ENCODE data around the gene FKBP1A. TPM values are rescaled to one million over a fixed set of nuclear protein-coding genes. Genes with fewer than 3 reads are reported as not detected.
A peak's percentile ranks its signal among the peaks of the same experiment; 100 is the strongest.

FKBP1A gene
- total RNA-seq (100 to 1,000 TPM in 1 of 2 donors, 10 to 100 TPM in 1; 87.2 to 102 TPM), polyA plus RNA-seq (ENCODE audit: insufficient read length in 2 of 2) (100 to 1,000 TPM; 258 to 261 TPM)
- long read RNA-seq, donor 1, transcript FKBP1A-202 (4 exons, 747 nt) = minor isoform, 9 of 108 reads
- long read RNA-seq, donor 1, transcript FKBP1A-203 (4 exons, 976 nt) = minor isoform, 5 of 108 reads
- long read RNA-seq, donor 1, transcript FKBP1A-204 (5 exons, 1,622 nt) = major isoform, 88 of 108 reads
- long read RNA-seq, donor 1, partial matches to known transcripts = 0 of 108 reads
- long read RNA-seq, donor 1, other reads (novel, unspliced or antisense) = 0 of 108 reads
- long read RNA-seq, donor 2, transcript FKBP1A-204 (5 exons, 1,622 nt) = major isoform, 31 of 42 reads
- long read RNA-seq, donor 2, partial matches to known transcripts = 0 of 42 reads
- long read RNA-seq, donor 2, other reads (novel, unspliced or antisense) = 5 of 42 reads
- long read RNA-seq, donor 3, transcript FKBP1A-204 (5 exons, 1,622 nt) = major isoform, 35 of 40 reads
- long read RNA-seq, donor 3, partial matches to known transcripts = 0 of 40 reads
- long read RNA-seq, donor 3, other reads (novel, unspliced or antisense) = 0 of 40 reads
- long read RNA-seq, donor 4, transcript FKBP1A-204 (5 exons, 1,622 nt) = major isoform, 181 of 226 reads
- long read RNA-seq, donor 4, transcript FKBP1A-202 (4 exons, 747 nt) = minor isoform, 22 of 226 reads
- long read RNA-seq, donor 4, transcript FKBP1A-203 (4 exons, 976 nt) = minor isoform, 13 of 226 reads
- long read RNA-seq, donor 4, partial matches to known transcripts = 6 of 226 reads
- long read RNA-seq, donor 4, other reads (novel, unspliced or antisense) = 0 of 226 reads

GRCh38 chr20:1392693-1393506 is at the start of gene FKBP1A:
TSS of gene FKBP1A (minus strand) at chr20:1393054. CDS start at chr20:1392998, 56 bp downstream.
- peak; percentile 75 to 97 (median 81) for DNase-seq (ENCODE audit: low read depth in 4 of 6, low spot score in 6 of 6)
- Histone ChIP-seq H3K27ac (ENCODE audit: low read depth, low read length) (peak within 1 kb of the TSS; percentile 42), H3K4me3 (ENCODE audit: low read depth, low read length) (peak within 1 kb of the TSS; percentile 58), H3K36me3 (ENCODE audit: control insufficient read depth, insufficient read depth, low read length) (peaks cover 2% of the 10 kb centered on the region), H3K4me1 (ENCODE audit: control insufficient read depth, insufficient read depth, low read length) (peaks cover 41% of the 10 kb centered on the region), H3K27me3 (ENCODE audit: control insufficient read depth, insufficient read depth, low read length) (peaks cover 20% of the 10 kb centered on the region), H3K9me3 (ENCODE audit: control insufficient read depth, insufficient read depth, low read length) (no peaks in the 10 kb centered on the region)
- WGBS (ENCODE audit: insufficient coverage) = under 1% methylated on average over 78 of the region's 79 CpGs

DNA sequence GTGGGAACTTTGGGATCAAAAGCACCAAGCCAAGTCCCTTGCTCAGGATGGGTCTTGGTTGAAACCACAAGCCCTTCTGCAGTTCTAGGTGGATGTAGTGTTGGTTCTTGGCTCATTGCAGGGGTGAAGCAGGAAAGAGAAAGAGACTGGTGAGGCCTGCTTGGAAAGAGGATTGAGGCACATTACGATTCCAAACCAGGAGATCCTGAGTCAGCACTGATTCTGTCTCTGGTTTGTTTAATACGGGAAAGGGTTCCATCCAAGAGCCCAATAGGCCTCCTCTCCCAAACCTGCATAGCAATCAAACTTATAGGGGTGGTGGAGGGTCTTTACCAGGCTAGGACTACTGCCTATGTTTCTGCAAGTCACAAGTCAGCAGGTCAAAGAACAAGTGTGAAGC is 49.5 kb upstream of the FKBP1A start:
- Histone ChIP-seq H3K36me3 (ENCODE audit: control insufficient read depth, insufficient read depth, low read length) (peaks cover 53% of the 10 kb centered on the region), H3K4me1 (ENCODE audit: control insufficient read depth, insufficient read depth, low read length) (no peaks in the 10 kb centered on the region)
- WGBS (ENCODE audit: insufficient coverage) = 100% methylated on average over 1 of the region's 2 CpGs

DNA sequence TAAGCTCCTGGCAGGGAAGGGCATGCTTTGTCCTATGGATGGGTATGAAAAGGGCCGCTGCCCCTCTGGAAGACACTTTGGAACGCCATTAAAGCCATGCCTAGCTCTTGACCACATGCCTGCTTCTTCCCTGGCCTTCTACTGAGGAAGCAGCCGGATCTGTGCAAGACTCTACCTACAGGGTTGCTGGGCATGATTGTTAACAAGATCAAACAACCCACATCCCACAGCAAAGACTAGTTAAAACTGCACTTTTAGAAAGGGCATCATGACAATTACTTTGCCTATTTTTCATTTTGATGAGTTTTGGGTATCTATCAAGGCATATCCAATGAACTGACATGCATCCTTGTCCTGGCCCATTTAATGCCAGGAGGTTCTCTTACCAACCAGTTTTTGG is 48.3 kb upstream of the FKBP1A start:
- H3K9me3 ChIP-seq (ENCODE audit: control insufficient read depth, insufficient read depth, low read length) = no peaks in the 10 kb centered on the region
- no peak for DNase-seq (ENCODE audit: low read depth in 4 of 6, low spot score in 6 of 6)
- WGBS (ENCODE audit: insufficient coverage) = 50% methylated on average over 1 of the region's 3 CpGs
- H3K36me3 ChIP-seq (ENCODE audit: control insufficient read depth, insufficient read depth, low read length) = peaks cover 53% of the 10 kb centered on the region
- no peaks in the 10 kb centered on the region for H3K4me1 ChIP-seq (ENCODE audit: control insufficient read depth, insufficient read depth, low read length)
- no peaks in the 10 kb centered on the region for H3K27me3 ChIP-seq (ENCODE audit: control insufficient read depth, insufficient read depth, low read length)
- no peak overlapping the region for H3K4me3 ChIP-seq (ENCODE audit: low read depth, low read length)
- no peak overlapping the region for H3K27ac ChIP-seq (ENCODE audit: low read depth, low read length)

More for the DNA sequence above, 49.5 kb upstream of the FKBP1A start:
- Histone ChIP-seq H3K9me3 (ENCODE audit: control insufficient read depth, insufficient read depth, low read length) (no peaks in the 10 kb centered on the region), H3K4me3 (ENCODE audit: low read depth, low read length) (no peak overlapping the region), H3K27ac (ENCODE audit: low read depth, low read length) (no peak overlapping the region), H3K27me3 (ENCODE audit: control insufficient read depth, insufficient read depth, low read length) (no peaks in the 10 kb centered on the region)
- DNase-seq (ENCODE audit: low read depth in 4 of 6, low spot score in 6 of 6) = no peak

GRCh38 chr20:1440024-1440423 is 47.2 kb upstream of the FKBP1A start:
- Histone ChIP-seq H3K27me3 (ENCODE audit: control insufficient read depth, insufficient read depth, low read length) (no peaks in the 10 kb centered on the region), H3K9me3 (ENCODE audit: control insufficient read depth, insufficient read depth, low read length) (no peaks in the 10 kb centered on the region), H3K4me3 (ENCODE audit: low read depth, low read length) (no peak overlapping the region), H3K27ac (ENCODE audit: low read depth, low read length) (no peak overlapping the region), H3K4me1 (ENCODE audit: control insufficient read depth, insufficient read depth, low read length) (no peaks in the 10 kb centered on the region), H3K36me3 (ENCODE audit: control insufficient read depth, insufficient read depth, low read length) (peaks cover 42% of the 10 kb centered on the region)
- 75% methylated on average over 6 of the region's 6 CpGs for WGBS (ENCODE audit: insufficient coverage)
- no peak for DNase-seq (ENCODE audit: low read depth in 4 of 6, low spot score in 6 of 6)

DNA sequence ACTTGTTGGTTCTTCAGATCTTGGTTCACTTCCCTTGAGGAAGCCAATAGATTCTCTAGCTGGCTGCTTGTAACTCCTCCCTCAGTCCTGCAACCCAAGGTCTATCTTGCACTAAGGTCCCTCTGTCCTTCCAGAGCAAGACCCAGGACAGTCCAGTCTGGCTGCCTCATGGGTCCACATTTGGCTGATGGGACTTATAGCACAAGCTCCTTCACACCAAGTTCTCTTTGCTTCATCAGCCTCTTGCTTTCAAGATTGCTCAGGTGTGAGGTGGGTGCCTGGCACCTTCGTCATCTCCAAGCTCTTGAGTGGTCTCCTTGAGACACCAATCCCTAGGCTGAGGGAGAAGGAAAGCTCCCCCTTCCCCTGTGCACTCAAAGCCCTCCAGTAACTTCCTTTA is 45.5 kb upstream of the FKBP1A start:
- H3K27me3 ChIP-seq (ENCODE audit: control insufficient read depth, insufficient read depth, low read length) = no peaks in the 10 kb centered on the region
- no peak overlapping the region for H3K4me3 ChIP-seq (ENCODE audit: low read depth, low read length)
- no peak overlapping the region for H3K27ac ChIP-seq (ENCODE audit: low read depth, low read length)
- 50% methylated on average over 1 of the region's 1 CpG for WGBS (ENCODE audit: insufficient coverage)
- H3K4me1 ChIP-seq (ENCODE audit: control insufficient read depth, insufficient read depth, low read length) = no peaks in the 10 kb centered on the region
- H3K36me3 ChIP-seq (ENCODE audit: control insufficient read depth, insufficient read depth, low read length) = peaks cover 25% of the 10 kb centered on the region
- DNase-seq (ENCODE audit: low read depth in 4 of 6, low spot score in 6 of 6) = no peak
- H3K9me3 ChIP-seq (ENCODE audit: control insufficient read depth, insufficient read depth, low read length) = no peaks in the 10 kb centered on the region

DNA sequence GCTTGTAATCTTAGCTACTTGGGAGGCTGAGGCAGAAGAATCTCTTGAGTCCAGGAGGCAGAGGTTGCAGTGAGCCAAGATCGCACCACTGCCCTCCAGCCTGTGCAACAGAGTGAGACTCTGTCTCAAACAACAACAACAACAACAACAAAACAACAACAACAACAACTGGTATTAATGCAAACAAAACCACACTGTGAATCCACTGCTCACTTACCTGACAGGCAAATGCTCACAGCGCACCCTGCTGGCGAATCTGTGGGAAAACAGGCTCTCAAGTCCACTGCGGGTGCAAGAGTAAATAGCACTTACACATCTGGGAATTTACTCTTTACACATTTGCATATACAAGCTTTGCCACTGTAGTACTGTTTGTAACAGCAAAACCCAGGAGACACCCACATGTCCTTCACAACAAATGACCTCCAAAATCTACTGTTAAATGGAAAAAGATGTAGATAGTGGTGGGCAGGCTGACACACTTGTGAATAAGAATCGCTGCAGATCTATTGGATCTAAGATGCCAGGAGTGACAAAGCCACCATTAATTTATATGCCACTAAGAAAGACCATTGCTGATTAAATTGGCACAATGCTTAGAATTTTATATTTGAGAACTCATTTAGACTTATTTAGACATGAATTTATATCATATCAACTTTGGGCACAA is 44.5 kb upstream of the FKBP1A start:
- peak in 5 of 6 donors; percentile 43 to 83 (median 56) for DNase-seq (ENCODE audit: low read depth in 4 of 6, low spot score in 6 of 6)
- WGBS (ENCODE audit: insufficient coverage) = 8% methylated on average over 4 of the region's 5 CpGs
- Histone ChIP-seq H3K36me3 (ENCODE audit: control insufficient read depth, insufficient read depth, low read length) (peaks cover 25% of the 10 kb centered on the region), H3K9me3 (ENCODE audit: control insufficient read depth, insufficient read depth, low read length) (no peaks in the 10 kb centered on the region), H3K27me3 (ENCODE audit: control insufficient read depth, insufficient read depth, low read length) (no peaks in the 10 kb centered on the region), H3K4me1 (ENCODE audit: control insufficient read depth, insufficient read depth, low read length) (no peaks in the 10 kb centered on the region), H3K4me3 (ENCODE audit: low read depth, low read length) (no peak overlapping the region), H3K27ac (ENCODE audit: low read depth, low read length) (no peak overlapping the region)

- Histone ChIP-seq H3K4me1 (ENCODE audit: control insufficient read depth, insufficient read depth, low read length) (no peaks in the 10 kb centered on the region), H3K4me3 (ENCODE audit: low read depth, low read length) (no peak overlapping the region), H3K36me3 (ENCODE audit: control insufficient read depth, insufficient read depth, low read length) (peaks cover 20% of the 10 kb centered on the region), H3K27me3 (ENCODE audit: control insufficient read depth, insufficient read depth, low read length) (no peaks in the 10 kb centered on the region), H3K27ac (ENCODE audit: low read depth, low read length) (no peak overlapping the region), H3K9me3 (ENCODE audit: control insufficient read depth, insufficient read depth, low read length) (no peaks in the 10 kb centered on the region)
- 98% methylated on average over 6 of the region's 8 CpGs for WGBS (ENCODE audit: insufficient coverage)
- no peak for DNase-seq (ENCODE audit: low read depth in 4 of 6, low spot score in 6 of 6)
Measured at GRCh38 chr20:1436263-1436662, 43.4 kb upstream of the FKBP1A start.

DNA sequence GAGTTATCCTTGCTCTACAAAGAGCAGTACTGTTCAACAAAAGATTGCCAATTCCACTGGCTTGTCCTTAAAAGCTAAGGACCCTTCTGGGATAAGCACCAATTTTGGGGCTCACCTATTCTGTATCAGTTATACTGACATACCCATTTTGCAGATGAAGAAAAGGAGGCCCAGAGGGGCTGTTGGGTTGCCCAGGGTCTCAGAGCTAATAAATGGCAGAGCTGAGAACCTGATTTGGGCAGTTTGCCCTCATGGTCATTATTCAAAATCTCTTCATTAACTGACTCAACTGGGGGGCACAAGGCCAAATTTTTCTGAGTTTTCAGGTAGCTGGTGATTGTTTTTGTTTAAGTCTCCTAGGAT is 42.5 kb upstream of the FKBP1A start:
- Histone ChIP-seq H3K27ac (ENCODE audit: low read depth, low read length) (no peak overlapping the region), H3K9me3 (ENCODE audit: control insufficient read depth, insufficient read depth, low read length) (no peaks in the 10 kb centered on the region), H3K36me3 (ENCODE audit: control insufficient read depth, insufficient read depth, low read length) (peaks cover 11% of the 10 kb centered on the region), H3K27me3 (ENCODE audit: control insufficient read depth, insufficient read depth, low read length) (no peaks in the 10 kb centered on the region), H3K4me3 (ENCODE audit: low read depth, low read length) (no peak overlapping the region), H3K4me1 (ENCODE audit: control insufficient read depth, insufficient read depth, low read length) (no peaks in the 10 kb centered on the region)
- no peak for DNase-seq (ENCODE audit: low read depth in 4 of 6, low spot score in 6 of 6)

Data from spinal cord (tissue), 10 donors.